Neural progenitor cell (in vitro differentiated cells): ENCODE data around the gene PPARGC1A.

Experiments
- CTCF ChIP-seq: fragments of 200-600 bp; sonication (generic); IDR thresholded peaks from 2 replicates; pipeline ENCODE4 v1.5.1; 2017; ENCODE audit warnings: antibody characterized with exemption, mild to moderate bottlenecking
- EZH2 ChIP-seq: fragments of 200-600 bp; sonication (generic); IDR thresholded peaks from 2 replicates; pipeline ENCODE4 v1.6.1; 2017; ENCODE audit warnings: antibody characterized with exemption, mild to moderate bottlenecking, moderate library complexity
- EZH2phosphoT487 ChIP-seq: fragments of 200-600 bp; sonication (generic); IDR thresholded peaks from 2 replicates; pipeline ENCODE4 v1.6.1; 2017; ENCODE audit warnings: antibody characterized with exemption

GRCh38 chr4:23882976-23883531 is 6.8 kb downstream of the PPARGC1A start:
- TF ChIP-seq CTCF (no peak), EZH2phosphoT487 (no peak), EZH2 (no peak)
